Urothelium cell line (cell line): ENCODE data around the gene EXOC6B.

Experiments
- DNase-seq: peaks from one replicate; pipeline ENCODE4 v3.0.0; 2011; ENCODE audit warnings: low spot score, mixed read lengths
- FAIRE-seq: peaks from 2 replicates; lab custom pipeline; 2011; peaks lifted over from hg19 to GRCh38; lab: Jason Lieb, UNC

Gene EXOC6B

DNA sequence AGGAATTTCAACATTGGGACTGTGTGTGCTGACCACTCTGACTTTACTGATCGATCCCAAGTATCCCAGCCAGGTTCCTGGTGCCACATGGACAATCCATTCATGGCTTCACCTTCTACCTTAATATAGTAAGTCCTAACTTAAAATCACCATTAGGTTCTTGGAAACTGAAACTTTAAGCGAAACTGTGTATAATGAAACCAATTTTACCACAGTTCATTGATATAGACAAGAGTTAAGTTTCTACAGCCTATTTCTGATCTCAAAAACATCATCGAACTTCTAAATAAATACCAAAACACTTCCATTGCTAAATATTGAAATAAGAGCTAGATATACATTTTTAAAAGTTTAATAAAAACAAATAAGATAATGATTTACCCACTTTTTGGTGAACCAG lies 4.4 kb upstream of the EXOC6B start:
- DNase-seq (no peak), FAIRE-seq (no peak)

DNA sequence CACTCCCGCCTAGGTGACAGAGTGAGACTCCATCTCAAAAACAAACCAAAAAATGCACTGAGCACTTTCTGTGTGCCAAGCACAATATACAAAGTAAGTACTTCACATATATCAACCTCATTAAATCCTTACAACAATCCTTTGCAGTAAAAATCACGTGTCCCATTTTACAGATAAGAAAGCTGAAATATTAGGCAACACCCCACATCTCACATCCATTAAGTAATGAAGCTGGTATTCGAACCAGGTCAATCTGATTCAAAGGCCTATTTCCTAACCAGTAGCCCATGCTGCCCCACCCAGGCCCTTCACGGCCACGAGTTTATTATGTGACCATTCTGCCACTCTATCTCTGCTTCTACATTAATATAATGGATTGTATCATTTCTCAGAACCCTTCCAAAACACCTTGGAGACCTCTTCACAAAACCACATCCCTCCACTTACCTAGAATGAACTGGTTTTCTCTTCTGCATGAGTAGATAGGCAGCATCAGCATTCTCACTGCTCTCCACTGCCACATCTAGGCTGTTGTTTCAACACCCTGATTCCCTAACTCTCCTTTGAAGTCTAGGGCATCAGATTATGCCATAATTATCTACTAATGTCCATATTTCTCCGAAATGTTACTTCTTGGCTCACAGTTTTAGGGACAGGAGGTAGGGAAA lies 3.1 kb upstream of the EXOC6B start:
- DNase-seq (no peak), FAIRE-seq (no peak)

DNA sequence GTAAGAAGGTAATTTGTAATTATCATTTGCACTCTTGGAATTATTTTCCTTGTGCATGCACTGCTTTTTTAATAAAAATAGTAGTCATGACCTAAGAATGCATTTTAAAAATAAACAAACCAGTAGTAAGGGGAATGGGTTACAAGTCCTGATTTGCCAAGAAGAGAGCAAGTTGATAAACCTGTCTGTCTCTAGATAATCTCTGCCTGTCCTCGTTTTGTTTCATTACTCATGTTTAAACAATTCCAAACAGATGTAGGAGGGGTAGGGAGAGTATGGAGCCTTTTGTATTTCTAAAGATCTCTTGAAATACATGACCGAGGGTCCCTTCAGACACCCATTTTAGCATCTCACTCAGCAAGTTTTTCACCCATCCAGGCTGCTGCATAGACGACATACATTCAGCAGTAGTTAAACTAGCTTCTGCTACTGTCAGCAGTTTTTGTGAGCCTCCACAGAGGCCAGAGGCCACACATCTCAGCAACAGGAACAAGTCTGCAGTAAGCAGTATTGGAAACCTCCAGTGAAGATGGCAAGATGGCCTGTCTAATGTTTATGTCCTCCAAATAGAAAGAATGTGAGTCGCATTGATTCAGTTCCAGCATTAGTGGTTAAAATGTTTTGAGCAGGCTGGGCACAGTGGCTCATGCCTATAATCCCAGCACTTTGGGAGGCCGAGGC lies 2.3 kb upstream of the EXOC6B start:
- no peak for FAIRE-seq
- peak; percentile 35 for DNase-seq

DNA sequence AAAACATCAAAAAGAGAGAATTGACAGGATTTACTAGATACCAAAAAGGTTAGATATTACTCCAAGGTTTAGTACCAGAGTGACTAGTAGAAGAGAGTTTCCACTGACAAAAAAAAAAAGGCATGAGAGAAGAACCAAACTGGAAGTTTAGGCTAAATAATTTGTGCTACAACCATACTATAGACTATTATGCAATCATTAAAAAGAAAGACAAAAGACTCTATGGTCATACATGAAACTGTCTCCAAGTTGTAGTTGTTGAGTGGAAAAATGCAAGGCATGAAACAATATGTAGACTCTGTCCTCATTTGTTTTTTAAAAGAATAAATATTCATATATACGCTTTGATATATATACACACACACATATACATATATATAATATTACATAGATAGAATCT lies 1.7 kb upstream of the EXOC6B start:
- no peak for FAIRE-seq
- DNase-seq: no peak

DNA sequence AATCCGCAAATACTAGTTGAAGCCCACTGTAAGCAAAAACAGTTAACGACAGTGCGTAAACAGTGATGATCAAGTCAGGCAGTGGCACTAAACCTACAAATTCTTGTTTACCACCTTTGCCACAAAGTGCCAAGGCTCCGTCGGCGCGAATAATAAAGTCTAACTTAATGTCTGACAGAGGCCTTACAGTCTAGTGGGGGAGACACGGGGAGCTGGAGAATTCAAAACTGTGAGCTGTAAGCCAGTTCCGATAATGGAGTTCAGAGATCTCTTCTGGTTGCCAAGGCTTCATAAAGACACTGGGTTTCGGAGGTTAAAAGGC lies 284 bp upstream of the EXOC6B start:
- FAIRE-seq (no peak), DNase-seq (no peak)

DNA sequence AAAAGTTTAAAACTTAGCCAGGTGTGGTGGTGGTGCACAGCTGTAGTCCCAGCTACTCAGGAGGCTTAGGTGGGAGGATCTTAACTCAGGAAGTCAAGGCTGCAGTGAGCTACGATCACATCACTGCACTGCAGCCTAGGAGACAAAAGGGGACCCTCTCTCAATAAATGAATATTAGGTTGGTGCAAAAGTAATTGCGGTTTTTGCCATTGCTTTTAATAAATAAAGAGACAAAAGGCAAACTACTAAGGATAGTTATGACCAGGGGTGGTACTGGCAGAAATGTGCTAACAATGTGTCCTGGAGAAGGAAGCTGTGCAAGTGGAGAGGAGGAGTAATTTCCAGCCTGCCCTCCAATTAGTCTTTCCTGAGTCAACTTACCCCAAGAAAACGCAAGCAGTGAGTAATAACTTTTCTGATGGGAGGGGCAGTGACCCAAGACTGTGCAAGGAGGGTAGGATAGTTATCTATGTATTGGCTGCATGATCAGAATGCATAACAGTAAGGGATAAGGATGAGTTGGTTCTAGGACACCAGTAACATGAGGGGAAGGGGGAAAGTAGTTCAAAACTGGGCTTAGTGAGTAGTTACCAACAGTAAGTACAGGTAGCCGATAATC lies 1.5 kb downstream of the EXOC6B start:
- FAIRE-seq (peak; percentile 72), DNase-seq (peak; percentile 33)

DNA sequence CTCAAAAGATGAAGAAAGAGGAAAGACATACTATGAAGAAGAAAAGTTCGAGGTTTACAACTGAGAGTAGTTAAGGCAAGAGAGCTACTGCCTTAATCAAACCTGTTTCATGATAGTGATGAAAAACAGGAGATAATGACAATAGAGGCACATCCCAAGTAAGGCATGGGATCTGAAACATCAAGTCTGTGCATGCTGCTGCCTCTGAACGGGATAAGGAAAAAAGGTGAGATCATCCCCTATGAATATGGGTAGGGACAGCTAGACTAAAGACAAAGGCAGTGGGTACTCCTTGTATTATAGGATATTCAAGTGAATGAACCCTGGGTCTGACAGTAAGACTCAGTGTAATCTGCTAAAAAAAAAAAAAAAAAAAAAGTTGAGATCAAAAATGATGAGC lies 3.0 kb downstream of the EXOC6B start:
- FAIRE-seq: no peak

DNA sequence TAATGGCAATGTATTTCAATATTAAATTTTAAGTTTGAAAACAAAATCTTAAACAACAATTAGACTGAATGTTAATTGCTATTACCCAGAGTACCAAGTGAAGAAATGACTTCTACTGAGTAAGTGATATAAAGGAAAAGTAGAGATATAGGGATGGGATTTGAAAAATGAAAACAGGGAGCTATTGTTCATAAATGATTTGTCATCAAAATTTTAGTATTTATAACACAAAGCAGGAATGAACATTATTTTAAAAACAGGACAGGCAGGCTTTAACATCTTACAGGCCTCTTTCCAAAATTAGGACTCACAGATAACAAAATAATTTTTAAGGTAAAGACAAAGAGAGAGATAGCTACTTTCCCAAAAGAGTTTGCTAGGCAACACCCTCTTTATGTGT lies 3.9 kb downstream of the EXOC6B start:
- DNase-seq (no peak), FAIRE-seq (no peak)

More for the DNA sequence above, 3.0 kb downstream of the EXOC6B start:
- DNase-seq: no peak

DNA sequence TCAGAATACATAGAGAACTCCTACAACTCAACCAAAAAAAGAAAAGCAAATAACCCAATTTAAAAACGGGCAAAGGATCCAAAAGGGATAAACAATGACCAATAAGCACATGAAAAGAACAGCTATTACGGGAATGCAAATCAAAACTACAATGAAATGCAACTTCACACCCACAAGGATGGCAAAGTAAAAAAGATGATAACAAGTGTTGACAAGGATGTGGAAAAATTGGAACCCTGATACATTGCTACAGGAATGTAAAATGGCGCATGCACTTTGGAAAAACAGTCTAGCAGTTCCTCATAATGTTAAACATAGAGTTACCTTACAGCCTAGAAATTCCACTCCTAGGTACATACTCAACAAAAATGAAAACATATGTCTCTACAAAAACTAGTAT lies 4.7 kb downstream of the EXOC6B start:
- DNase-seq (no peak), FAIRE-seq (no peak)

DNA sequence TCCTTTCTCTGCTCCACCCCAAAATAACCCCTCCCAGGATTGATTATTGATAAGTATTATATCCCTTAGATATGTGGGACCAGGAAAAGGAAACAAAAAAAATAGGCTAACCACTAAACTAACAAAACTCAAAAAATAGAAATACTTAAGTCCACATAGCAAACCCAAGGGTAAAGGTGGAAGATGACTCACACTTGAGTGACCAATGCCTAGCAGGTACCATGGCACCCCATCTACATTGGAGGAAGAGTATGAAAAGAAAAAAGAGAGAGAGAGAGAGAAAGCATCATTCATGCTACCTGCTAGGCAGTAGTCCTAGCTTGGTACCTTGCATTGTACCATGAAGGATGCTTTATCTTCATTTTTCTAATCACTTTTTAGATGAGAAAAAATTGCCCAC lies 6.3 kb downstream of the EXOC6B start:
- DNase-seq: no peak
- FAIRE-seq: no peak

DNA sequence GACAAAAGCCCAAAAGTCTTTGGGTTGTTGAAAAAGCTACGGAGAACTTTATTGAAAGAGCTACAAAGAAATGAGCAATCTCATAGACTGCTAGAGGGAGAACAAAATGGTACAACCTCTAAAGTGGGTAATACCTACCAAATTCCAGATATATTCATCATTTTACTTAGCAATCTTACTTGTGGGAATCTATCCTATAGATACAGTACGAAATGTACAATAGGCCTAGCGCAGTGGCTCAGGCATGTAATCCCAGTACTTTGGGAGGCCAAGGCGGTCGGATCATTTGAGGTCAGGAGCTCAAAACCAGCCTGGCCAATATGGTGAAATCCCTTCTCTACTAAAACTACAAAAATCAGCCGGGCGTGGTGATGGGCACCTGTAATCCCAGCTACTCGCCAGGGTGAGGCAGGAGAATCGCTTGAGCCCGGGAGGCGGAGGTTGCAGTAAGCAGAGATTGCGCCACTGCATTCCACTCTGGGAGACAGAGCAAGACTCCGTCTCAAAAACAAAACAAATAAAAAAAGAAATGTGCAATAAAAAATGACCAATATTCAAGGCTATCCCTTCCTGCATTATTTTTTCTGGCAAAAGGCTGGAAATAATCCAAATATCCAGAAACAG lies 10.1 kb downstream of the EXOC6B start:
- FAIRE-seq (no peak), DNase-seq (no peak)

DNA sequence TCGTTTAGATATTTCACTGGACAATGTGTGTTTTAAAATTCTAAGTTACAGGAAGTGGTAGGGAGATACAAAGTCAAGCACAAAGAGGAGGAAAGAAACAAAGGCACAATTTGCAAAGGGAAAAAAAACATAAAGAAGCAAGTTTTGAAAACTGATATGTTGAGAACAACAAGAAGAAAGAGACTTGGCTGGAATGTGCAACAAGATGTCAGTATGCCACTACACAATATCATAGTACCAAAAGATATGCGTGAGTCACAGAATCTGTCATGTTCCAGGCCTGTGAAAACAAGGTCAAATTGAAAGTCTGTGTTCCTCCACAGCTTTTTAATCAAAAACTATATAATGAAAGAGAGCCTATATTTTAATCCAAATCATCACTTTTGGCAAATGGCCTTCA lies 12.0 kb downstream of the EXOC6B start:
- no peak for FAIRE-seq
- DNase-seq: no peak

DNA sequence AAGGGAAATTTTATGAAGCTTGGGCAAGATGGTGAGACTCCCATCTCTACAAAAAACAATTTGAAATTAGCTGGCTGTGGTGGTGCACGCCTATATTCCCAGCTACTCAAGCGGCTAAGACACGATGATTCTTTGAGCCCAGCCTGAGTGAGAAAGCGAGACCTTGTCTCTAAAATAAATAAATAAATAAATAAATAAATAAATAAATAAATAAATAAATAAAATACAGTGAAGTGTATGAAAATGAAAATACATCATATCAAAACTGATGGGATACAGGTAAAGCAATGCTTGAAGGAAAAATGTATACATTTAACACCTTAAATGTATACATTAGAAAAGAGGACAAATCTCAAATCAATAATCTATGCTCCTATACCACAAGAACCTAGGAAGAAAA lies 15.7 kb downstream of the EXOC6B start:
- no peak for DNase-seq
- FAIRE-seq: no peak

DNA sequence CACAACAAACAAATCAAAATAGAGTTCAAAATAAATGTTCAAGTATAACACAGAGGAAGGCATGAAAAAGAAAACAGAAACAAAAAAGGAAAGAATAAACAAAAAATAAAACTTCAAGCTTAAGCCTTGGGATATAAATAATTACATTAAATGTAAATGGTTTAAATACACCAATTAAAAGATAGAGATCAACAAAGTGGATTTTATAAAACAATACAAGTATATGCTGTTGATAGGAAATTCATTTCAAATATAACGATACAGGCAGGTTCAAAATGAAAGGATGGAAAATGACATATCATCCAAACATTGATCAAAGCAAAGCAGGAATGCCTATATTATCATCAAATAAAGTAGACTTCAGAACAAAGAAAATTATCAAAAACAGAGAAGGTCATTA lies 16.7 kb downstream of the EXOC6B start:
- FAIRE-seq: no peak
- DNase-seq: no peak

DNA sequence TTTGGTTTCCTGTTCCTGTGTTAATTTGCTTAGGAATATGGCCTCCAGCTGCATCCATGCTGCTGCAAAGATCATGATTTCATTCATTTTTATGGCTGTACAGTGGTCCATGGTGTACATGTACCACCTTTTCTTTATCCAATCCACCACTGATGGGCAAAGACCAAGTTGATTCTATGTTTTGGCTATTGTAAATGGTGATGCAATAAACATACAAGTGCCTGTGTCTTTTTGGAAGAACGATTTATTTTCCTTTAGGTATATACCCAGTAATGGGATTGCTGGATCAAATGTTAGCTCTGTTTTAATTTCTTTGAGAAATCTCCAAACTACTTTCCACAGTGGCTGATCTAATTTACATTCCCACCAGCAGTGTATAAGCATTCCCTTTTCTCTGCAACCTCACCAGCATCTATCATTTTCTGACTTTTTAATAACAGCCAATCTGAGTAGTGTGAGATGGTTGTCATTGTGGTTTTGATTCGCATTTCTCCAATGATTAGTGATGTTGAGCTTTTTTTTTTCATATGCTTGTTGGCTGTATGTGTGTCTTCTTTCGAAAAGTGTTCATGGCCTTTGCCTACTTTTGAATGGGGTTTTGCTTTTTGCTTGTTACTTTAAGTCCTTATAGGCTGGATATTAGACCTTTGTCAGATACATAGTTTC lies 19.4 kb downstream of the EXOC6B start:
- FAIRE-seq (no peak), DNase-seq (no peak)

DNA sequence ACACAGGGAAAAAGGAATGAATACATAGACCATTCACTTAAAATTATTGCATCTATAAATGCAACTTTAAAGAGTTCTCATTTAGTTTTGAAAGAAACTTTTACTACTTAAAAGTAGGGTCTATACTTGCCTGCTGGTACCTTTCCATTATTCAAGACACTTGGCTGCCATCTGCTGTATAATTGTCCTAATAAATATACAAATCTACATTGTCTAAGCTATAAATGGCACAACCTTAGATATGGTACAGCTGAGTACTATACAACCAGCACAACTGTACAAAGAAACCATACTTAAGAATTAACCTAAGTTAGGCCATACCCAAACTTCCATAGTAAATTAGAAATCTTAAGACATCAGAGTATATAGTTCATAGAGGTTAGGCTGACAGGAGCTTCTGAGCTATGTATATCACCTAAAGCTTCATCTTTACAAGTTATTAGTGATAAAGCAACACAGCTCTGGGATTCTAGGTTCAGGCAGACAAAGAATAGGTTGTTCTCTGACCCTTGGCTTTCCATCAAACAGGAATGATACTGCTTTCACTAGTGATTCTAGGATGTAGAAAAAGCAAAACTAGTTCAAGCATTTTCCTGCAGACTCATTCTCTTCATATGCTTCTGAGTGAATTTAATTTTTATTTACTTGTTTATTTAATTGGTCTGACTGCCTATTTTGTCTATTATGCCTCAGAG lies 22.1 kb downstream of the EXOC6B start:
- no peak for FAIRE-seq

DNA sequence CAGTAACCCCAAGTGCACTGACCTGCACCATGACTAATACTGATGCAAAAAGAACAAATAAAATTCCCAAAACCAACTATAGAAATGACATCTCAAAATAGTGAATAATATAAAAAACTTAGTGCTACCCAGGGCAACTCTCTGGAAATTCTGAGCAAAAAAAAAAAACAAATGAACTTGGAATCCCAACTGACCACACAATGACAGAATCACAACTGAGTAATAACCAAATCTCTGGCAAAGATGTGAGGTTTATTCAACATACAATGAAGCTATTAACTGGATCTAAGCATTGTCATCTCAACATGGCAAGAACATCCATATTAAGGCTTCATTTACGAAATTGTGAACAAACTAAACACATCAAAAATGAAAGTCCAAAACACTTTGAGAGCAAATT lies 22.7 kb downstream of the EXOC6B start:
- FAIRE-seq (no peak), DNase-seq (no peak)

More for the DNA sequence above, 22.1 kb downstream of the EXOC6B start:
- DNase-seq: no peak

DNA sequence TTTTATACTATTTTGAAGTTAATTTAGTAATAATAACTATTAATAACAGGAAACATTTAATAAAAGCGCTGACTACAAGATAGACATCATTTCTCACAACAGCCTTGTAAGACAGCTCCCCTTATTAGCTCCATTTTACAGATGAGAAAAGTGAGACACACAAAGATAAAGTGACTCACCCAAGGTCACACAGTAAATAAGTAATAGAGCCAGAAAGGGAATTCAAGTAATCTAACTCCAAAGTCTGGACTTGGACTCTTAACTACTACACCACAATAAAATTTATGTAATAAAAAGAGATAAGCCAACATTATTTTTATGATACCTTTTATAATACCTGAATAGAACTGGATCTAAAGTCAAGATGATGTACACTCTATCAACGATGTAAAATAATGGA lies 25.3 kb downstream of the EXOC6B start:
- no peak for DNase-seq
- FAIRE-seq: no peak

DNA sequence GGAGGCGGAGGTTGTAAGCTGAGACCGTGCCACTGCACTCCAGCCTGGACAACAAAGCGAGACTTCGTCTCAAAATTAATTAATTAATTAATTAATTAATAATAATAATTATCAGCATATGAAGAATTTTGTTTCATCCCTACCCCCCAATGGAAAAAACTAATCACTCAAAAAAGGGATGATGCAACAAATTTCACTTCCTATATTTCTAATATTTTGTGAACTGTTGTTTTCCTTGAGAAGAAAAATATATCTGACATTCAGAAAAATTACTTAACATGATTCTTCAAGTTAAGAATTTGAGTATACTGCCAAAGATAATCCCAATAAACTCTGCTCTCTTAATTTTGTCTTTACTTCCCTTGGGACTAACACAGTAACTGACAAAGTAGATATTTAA lies 28.1 kb downstream of the EXOC6B start:
- no peak for FAIRE-seq
- no peak for DNase-seq

DNA sequence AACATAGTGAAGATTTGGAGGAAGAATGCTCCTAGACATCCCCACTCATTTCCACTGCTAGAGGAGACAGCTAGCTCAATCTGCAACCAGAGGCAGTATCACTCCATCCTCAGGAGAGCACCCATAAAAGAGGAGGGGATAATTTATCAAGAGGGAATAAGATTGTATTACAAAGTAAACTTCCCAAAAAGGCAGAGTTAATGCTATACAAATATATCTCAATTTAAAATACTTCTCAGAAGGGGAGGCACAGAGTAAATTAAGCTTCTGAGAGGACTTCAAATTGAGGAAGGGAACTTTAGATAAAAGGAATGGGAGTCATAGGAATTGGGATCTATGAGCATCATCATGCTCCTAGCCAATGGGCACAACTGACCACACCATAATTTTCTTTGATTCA lies 29.1 kb downstream of the EXOC6B start:
- FAIRE-seq (no peak), DNase-seq (no peak)

DNA sequence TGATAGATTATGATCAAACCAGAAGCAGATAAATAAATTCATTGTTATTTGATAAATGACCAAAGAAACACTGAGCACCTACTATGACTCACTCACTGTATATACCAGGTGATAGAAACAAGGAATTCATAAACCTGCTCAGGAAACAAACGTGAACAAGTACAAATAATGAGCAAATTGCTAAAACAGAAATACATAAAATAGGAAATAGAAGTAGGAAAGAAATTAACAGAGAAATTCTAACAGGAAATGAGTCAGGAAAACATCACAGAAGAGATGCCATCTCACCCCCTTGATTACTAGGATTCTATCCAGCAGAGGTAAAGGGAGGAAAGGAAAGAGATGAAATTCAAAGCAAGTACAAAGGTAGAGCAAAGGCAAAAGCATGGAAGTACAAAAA lies 31.3 kb downstream of the EXOC6B start:
- FAIRE-seq: no peak
- no peak for DNase-seq
